GM23338 (cell line): Measurements from ENCODE around the gene CD53. TPM values are rescaled to one million over a fixed set of nuclear protein-coding genes. Genes with fewer than 3 reads are reported as not detected.

Source experiments
- ATAC-seq: fragments of 200-7000 bp; cut with Tn5 transposase; 3 replicates; pipeline ENCODE4 v1.9.1; 2020
- DNase-seq: peaks from one replicate; pipeline ENCODE4 v3.0.0-alpha.2; 2015; ENCODE audit warnings: low spot score
- H2AFZ ChIP-seq: fragments of 200-600 bp; sonication (generic); 2 replicates; pipeline ENCODE4 v1.8.0; 2016; ENCODE audit warnings: antibody characterized with exemption, mild to moderate bottlenecking, moderate library complexity
- H3F3A ChIP-seq: fragments of 200-600 bp; sonication (generic); replicated peaks from 2 replicates; pipeline ENCODE4 v1.8.0; 2017; ENCODE audit warnings: antibody characterized with exemption, mixed run types, low read depth
- H3K27ac ChIP-seq: fragments of 200-600 bp; sonication (generic); 2 replicates; pipeline ENCODE4 v1.6.1; 2016; ENCODE audit warnings: low read depth
- H3K27me3 ChIP-seq: fragments of 200-600 bp; sonication (generic); 2 replicates; pipeline ENCODE4 v1.8.0; 2016; ENCODE audit warnings: mild to moderate bottlenecking, mixed run types, moderate library complexity; ENCODE audit not compliant: insufficient read depth
- H3K36me3 ChIP-seq: fragments of 200-600 bp; sonication (generic); 2 replicates; pipeline ENCODE4 v1.8.0; 2016; ENCODE audit warnings: mild to moderate bottlenecking; ENCODE audit not compliant: insufficient read depth
- H3K4me1 ChIP-seq: fragments of 200-600 bp; sonication (generic); 2 replicates; pipeline ENCODE4 v1.8.0; 2016; ENCODE audit warnings: mild to moderate bottlenecking, moderate library complexity; ENCODE audit not compliant: insufficient read depth
- H3K4me2 ChIP-seq: fragments of 200-600 bp; sonication (generic); 2 replicates; pipeline ENCODE4 v1.7.1; 2017; ENCODE audit warnings: mixed run types
- H3K4me3 ChIP-seq: fragments of 200-600 bp; sonication (generic); 2 replicates; pipeline ENCODE4 v1.6.1; 2016; ENCODE audit warnings: mixed run types
- H3K79me2 ChIP-seq: fragments of 200-600 bp; sonication (generic); replicated peaks from 2 replicates; pipeline ENCODE4 v1.8.0; 2017; ENCODE audit warnings: mild to moderate bottlenecking; ENCODE audit not compliant: insufficient read depth
- H3K9me2 ChIP-seq: fragments of 200-600 bp; sonication (generic); 2 replicates; pipeline ENCODE4 v1.8.0; 2017; ENCODE audit not compliant: insufficient read depth
- H4K20me1 ChIP-seq: fragments of 200-600 bp; sonication (generic); replicated peaks from 2 replicates; pipeline ENCODE4 v1.8.0; 2017; ENCODE audit warnings: mild to moderate bottlenecking; ENCODE audit not compliant: insufficient read depth
- H3K27ac Mint-ChIP-seq: 2 replicates; pipeline ENCODE4 v1.8.0; 2020; ENCODE audit warnings: inconsistent platforms, mild to moderate bottlenecking, moderate library complexity, mixed read lengths
- H3K27me3 Mint-ChIP-seq: 3 replicates; pipeline ENCODE4 v1.8.0; 2022; ENCODE audit warnings: low read depth, mild to moderate bottlenecking, moderate library complexity, mixed read lengths, inconsistent platforms; ENCODE audit not compliant: insufficient read depth, poor library complexity
- H3K36me3 Mint-ChIP-seq: 3 replicates; pipeline ENCODE4 v1.8.0; 2021; ENCODE audit warnings: low read depth, mild to moderate bottlenecking, inconsistent platforms, moderate library complexity, mixed read lengths
- H3K4me1 Mint-ChIP-seq: 3 replicates; pipeline ENCODE4 v1.8.0; 2020; ENCODE audit warnings: mild to moderate bottlenecking, inconsistent platforms, mixed read lengths
- H3K4me3 Mint-ChIP-seq: 3 replicates; pipeline ENCODE4 v1.8.0; 2021; ENCODE audit warnings: moderate library complexity, mild to moderate bottlenecking, inconsistent platforms, mixed read lengths
- H3K9me3 Mint-ChIP-seq: 3 replicates; pipeline ENCODE4 v1.8.0; 2020; ENCODE audit warnings: moderate library complexity, mild to moderate bottlenecking, inconsistent platforms, mixed read lengths
- CREB1 ChIP-seq: fragments of 250-450 bp; sonication (Bioruptor Pico); IDR thresholded peaks from 2 replicates; pipeline ENCODE4 v1.5.0; 2020; ENCODE audit warnings: low read depth, mild to moderate bottlenecking, moderate library complexity
- CTCF ChIP-seq, 2 experiments: fragments of 200-600 bp in 1 of 2; sonication (generic) in 1 of 2; conservative IDR thresholded peaks; 2 replicates each; pipeline versions ENCODE4 v1.5.1 to v1.6.1; 2016 to 2017; ENCODE audit warnings: antibody characterized with exemption in 2 of 2, low read depth in 2 of 2, mild to moderate bottlenecking in 2 of 2, moderate library complexity in 1 of 2
- ETS1 ChIP-seq: IDR thresholded peaks from 2 replicates; pipeline ENCODE4 v1.6.1; 2016; ENCODE audit warnings: antibody characterized with exemption
- EZH2 ChIP-seq: fragments of 200-600 bp; sonication (generic); IDR thresholded peaks from one replicate; pipeline ENCODE4 v1.8.0; 2017; ENCODE audit warnings: antibody characterized with exemption, mild to moderate bottlenecking, low read depth; ENCODE audit not compliant: unreplicated experiment
- EZH2phosphoT487 ChIP-seq: fragments of 200-600 bp; sonication (generic); IDR thresholded peaks from one replicate; pipeline ENCODE4 v1.8.1; 2018; ENCODE audit warnings: antibody characterized with exemption; ENCODE audit not compliant: unreplicated experiment
- JUNB ChIP-seq: IDR thresholded peaks from one replicate; pipeline ENCODE4 v1.6.1; 2016; ENCODE audit warnings: antibody characterized with exemption; ENCODE audit not compliant: unreplicated experiment
- NANOG ChIP-seq: IDR thresholded peaks from 2 replicates; pipeline ENCODE4 v1.6.1; 2016; ENCODE audit warnings: antibody characterized with exemption, borderline replicate concordance
- POLR2AphosphoS5 ChIP-seq: IDR thresholded peaks from 2 replicates; pipeline ENCODE4 v1.6.1; 2016; ENCODE audit warnings: antibody characterized with exemption, low read depth
- REST ChIP-seq: IDR thresholded peaks from one replicate; pipeline ENCODE4 v1.6.1; 2018; ENCODE audit warnings: antibody characterized with exemption; ENCODE audit not compliant: unreplicated experiment
- STAT1 ChIP-seq: IDR thresholded peaks from one replicate; pipeline ENCODE4 v1.6.1; 2016; ENCODE audit warnings: antibody characterized with exemption; ENCODE audit not compliant: unreplicated experiment
- ZNF114 ChIP-seq: fragments of 250-450 bp; sonication (Bioruptor Pico); IDR thresholded peaks from 2 replicates; pipeline ENCODE4 v1.5.0; 2020; ENCODE audit warnings: mild to moderate bottlenecking, moderate library complexity
- ZNF331 ChIP-seq: fragments of 250-450 bp; sonication (Bioruptor Pico); IDR thresholded peaks from 2 replicates; pipeline ENCODE4 v1.5.0; 2020; ENCODE audit warnings: low read depth, mild to moderate bottlenecking, moderate library complexity
- ZNF462 ChIP-seq: fragments of 250-450 bp; sonication (Bioruptor Pico); IDR thresholded peaks from 2 replicates; pipeline ENCODE4 v1.5.0; 2020; ENCODE audit warnings: mild to moderate bottlenecking, moderate library complexity
- polyA plus RNA-seq: library from polyadenylated mRNA; unstranded; fragments of >200 nt; fragmentation: Nextera tagmentation; extraction: Ambion mirVana; gene quantifications from 2 replicates; pipeline ENCODE4 v1.2.1, GENCODE V29; 2016
- total RNA-seq: library from RNA; depleted of rRNA; stranded (reverse); fragments of >200 nt; shearing (Covaris generic); gene quantifications from 2 replicates; pipeline ENCODE4 v1.2.3, GENCODE V29; 2014

CD53 gene
- total and polyA plus RNA-seq, 2 experiments from 2014 or later: 0.28 to 0.70 TPM

- no peak for DNase-seq
Measured at GRCh38 chr1:110857964-110858948, 14.7 kb upstream of the CD53 start.

More at GRCh38 chr1:110857964-110858948, 14.7 kb upstream of the CD53 start:
- H3K4me3 Mint-ChIP-seq: no peak overlapping the region
- no peaks in the 10 kb centered on the region for H3K79me2 ChIP-seq
- no peak overlapping the region for H3K27ac Mint-ChIP-seq
- no peak overlapping the region for H3K27ac ChIP-seq
- ATAC-seq: no peak; the same call in 2 of the 3 replicates
- no peaks in the 10 kb centered on the region for H3K9me3 Mint-ChIP-seq
- no peaks in the 10 kb centered on the region for H3K27me3 Mint-ChIP-seq
- no peaks in the 10 kb centered on the region for H3K4me1 ChIP-seq
- no peak overlapping the region for H3K4me3 ChIP-seq
- peaks cover 18% of the 10 kb centered on the region; the same call in 1 of the 2 replicates for H3K9me2 ChIP-seq
- no peaks in the 10 kb centered on the region for H3K36me3 ChIP-seq
- H3K36me3 Mint-ChIP-seq: no peaks in the 10 kb centered on the region
- no peaks in the 10 kb centered on the region for H3K4me1 Mint-ChIP-seq
- H3F3A ChIP-seq: no peaks in the 10 kb centered on the region
- no peak overlapping the region for H3K4me2 ChIP-seq
- no peaks in the 10 kb centered on the region for H3K27me3 ChIP-seq
- H2AFZ ChIP-seq: no peak overlapping the region
- TF ChIP-seq REST (no peak), JUNB (no peak), POLR2AphosphoS5 (no peak), EZH2 (no peak), CTCF (conservative IDR thresholded peaks at IDR 0.05; ENCODE audit: low read depth in 2 of 2) (no peak), ZNF114 (no peak), NANOG (no peak), CREB1 (CRISPR knock-in tag) (no peak), STAT1 (no peak), ZNF462 (CRISPR knock-in tag) (no peak), EZH2phosphoT487 (no peak), ETS1 (no peak), ZNF331 (CRISPR knock-in tag) (no peak)
- no peaks in the 10 kb centered on the region for H4K20me1 ChIP-seq
